ENCODE measurements around the gene C2orf68.
A peak's percentile ranks its signal among the peaks of the same experiment; 100 is the strongest.
"Not testable (repeated sequence)": the region's sequence is repeated elsewhere in the genome, so short reads cannot be mapped to it uniquely, and the experiment has no call there.

The C2orf68 gene

DNA sequence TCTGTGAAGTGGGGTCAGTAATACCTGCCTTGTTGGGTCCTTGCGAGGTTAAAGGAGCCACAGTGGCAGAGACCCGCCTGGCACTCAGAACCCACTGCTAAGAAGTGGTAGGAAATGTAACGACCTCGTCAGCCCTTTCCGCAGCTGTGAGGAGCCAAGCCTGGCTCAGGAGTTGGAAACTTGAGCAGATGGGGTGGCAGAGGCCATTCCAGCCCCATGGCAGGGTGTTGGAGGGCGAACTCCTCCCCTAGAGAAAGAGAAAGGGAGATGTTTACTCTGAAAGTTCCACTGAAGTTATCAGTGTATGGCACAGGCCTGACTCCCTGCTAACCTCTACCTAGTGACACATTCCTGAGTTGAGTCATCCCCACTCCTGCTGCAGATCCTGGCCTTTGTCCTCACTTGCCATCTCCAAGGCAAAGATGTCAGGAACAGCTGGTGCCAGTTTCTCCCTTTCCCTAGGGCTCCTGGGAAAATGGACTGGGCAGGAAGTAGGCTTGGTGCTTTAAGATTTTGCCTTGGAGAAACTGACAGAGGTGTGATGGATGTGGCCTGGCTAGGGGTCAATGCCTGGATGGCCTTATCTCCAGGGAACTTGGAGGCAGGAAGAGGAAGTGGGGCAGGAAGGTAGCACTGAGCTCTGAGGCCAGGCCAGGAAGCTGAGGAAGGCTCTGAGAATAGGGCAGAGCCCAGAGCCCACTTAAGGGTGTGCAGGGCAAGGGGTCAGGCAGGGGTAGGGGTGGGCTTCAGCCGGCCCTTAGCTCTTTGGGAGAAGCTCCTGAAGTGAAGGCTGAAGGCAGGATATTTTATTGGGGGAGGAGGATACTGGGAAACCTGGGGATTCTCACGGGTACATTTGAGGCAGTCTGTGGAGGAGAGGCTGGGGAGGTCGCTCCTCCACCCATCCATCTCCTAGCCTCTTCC lies 26.7 kb downstream of the C2orf68 start:
- FAIRE-seq (peak; percentile 74), DNase-seq (ENCODE audit: insufficient read length, low spot score) (no peak)

DNA sequence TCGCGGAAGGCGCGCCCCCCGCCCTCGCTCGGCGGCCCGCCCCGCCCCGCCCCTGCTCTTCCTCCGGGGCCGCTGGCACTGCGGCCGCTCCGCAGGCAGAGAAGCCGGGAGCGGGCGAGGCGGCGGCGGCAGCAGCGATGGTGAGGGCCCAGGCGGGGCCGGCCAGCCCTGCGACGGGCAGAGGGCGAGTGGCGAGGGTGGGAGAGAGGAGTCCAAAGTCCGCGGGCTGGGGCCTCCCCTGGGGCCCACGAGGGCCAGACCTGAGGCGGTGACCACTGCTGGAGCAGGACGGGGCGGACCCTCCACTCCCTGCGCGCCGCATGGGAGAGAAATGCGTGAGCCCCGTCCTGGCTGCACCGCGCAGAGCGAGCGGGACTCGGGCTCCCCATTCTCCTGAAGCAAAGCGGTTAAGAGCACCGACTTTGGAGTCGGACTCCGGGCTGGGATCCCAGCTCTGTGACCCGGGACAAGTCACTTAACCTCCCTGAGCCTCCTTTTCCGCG lies 27.5 kb downstream of the C2orf68 start, which contains the start of gene VAMP5:
Gene VAMP5 (plus strand): TSS at position 78 of the 503 bp plus-strand sequence. CDS start 60 bp downstream, at position 138.
- DNase-seq (ENCODE audit: insufficient read length, low spot score), result peak; percentile 66
- no peak for FAIRE-seq

DNA sequence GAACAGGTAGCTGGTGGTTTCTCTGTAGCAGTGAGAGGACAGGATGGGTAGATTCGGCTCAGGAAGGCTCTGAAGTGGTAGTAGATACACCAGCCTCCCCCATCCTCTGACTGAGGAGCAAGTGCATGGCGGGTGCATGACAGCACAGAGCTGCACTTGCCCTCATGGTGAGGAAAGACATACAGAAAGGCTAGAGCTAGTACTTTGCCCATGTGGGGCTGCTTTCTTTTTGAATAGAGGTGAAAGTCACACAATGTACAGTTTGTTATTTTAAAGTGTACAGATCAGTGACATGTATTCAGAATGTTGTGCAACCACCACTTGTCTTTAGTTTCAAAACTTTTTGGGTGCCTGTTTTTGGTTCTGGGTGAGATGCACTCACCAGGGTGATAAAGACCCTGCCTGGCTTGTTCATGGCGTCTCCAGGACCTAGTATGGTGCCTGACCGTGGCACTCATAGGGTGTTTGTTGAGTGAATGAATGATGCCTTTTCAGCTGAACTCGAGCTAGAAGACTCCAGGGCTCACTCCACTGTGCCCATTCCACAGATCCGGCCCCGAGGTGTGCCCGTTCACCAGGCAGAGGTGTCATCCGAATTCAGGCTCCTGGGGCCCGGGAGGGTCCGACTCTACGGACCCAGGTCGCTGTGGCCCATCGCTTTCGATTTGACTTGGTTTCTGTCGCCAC lies 28.1 kb downstream of the C2orf68 start:
- FAIRE-seq, result no peak
- DNase-seq (ENCODE audit: insufficient read length, low spot score), result no peak

DNA sequence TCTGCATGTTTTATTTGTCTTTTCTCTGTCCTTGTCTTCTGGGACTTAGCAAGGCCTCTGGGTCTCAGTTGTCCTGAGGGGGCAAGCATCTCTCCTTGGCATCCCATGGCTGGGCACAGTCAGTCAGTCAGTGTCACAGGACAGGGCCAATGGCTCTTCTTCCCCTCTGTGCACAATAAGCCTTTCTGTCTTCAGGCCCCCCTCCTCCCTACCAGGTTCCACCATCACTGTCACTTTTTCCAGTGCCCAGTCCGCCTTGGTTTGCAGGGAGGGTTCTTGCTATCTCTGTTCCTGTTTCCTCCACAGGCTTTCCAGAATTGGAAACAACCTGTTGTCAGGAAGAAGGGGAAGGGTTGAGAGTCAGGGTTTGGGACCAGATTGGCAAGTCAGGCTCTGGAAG lies 29.4 kb downstream of the C2orf68 start:
- DNase-seq (ENCODE audit: insufficient read length, low spot score), result no peak
- FAIRE-seq, result no peak

DNA sequence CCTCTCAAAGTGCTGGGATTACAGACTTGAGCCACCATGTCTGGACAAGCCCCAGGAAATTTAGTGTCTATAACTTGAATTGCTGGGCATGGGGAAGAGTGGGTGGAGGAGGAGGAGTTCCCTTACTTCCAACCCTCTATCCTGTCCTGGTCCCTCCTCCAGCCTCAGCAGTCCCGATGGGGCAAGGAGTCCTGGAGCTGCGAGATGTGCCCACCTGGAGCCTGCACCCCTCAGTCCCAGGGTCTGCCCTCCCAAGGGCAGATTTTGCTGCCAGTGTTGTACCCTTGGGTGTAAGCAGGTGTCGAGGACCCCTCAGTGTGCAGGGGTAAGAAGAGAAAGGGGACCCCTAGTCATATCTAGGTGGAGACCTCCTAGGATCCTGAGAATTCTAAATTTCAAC lies 31.7 kb downstream of the C2orf68 start:
- FAIRE-seq (no peak), DNase-seq (ENCODE audit: insufficient read length, low spot score) (no peak)

DNA sequence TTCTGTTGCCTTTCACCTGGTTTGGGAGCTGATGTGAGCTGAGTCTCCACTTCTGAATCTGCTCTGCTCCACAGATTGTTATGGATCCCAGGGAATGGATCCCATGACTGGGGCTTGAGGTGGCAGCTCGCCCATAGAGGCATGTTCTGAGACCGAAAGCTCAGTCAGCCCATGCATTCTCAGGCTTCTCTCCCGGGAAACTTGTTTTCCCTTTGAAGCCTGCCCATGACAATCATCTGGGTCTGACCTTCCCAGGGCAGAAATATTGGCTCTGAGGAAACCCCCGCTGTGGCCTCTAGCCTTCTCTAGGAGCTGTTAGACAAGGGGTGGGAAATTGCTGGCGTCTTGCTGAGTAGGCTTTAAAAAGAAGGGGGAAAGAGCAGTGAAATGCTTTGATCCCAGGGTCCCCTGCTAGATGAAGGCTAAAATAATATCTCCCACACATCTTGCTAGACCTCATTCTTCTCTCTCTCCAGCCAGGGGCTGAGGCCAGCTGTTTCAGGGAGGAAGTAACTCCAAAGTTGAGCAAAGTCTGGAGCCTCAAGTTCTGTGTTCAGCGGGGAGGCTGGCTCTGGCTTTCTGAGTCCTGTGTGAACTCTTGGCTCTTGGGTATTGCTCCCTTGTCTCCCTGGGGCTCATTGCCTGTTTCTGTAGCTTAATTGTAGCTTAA lies 32.5 kb downstream of the C2orf68 start:
- DNase-seq (ENCODE audit: insufficient read length, low spot score) (no peak), FAIRE-seq (peak; percentile 14)

DNA sequence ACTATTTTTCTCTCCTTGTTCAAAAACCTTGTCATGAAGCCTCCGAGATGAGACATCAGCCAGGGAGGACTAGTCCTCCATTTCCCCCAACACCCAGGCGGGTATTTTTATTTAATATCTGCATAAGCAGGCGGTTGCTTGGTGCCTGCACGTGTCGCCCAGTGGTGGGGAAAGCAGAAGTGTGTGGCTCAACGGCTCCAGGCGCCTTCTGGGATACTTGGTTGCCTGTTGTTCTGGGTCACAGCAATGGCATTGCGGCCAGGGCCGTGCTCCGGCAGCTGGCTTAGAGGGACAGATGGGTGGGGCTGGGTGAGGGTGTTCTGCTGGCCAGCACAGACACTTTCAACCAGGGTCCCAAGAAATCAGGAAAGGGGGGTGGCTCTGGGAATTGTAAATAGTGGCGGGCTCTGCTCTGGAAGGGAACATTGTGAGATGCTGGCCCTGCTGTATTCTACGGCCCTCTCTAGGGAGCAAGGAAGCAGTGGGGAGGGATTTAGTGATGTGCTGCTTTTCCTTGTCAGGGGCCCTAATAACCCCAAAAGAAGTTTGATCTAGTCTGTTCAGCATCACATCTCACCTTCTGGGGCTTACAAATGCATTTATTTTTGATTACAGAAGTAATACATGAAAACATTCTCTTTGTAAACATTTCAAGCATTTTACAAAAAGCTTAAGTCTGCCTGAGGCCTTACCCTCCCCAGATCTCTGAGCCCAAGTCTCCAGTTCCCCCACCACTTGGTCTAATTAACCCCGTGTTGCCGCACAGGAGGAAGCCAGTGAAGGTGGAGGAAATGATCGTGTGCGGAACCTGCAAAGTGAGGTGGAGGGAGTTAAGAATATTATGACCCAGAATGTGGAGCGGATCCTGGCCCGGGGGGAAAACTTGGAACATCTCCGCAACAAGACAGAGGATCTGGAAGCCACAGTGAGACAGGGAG lies 33.4 kb downstream of the C2orf68 start:
- FAIRE-seq (peak; percentile 70), DNase-seq (ENCODE audit: insufficient read length, low spot score) (no peak)

DNA sequence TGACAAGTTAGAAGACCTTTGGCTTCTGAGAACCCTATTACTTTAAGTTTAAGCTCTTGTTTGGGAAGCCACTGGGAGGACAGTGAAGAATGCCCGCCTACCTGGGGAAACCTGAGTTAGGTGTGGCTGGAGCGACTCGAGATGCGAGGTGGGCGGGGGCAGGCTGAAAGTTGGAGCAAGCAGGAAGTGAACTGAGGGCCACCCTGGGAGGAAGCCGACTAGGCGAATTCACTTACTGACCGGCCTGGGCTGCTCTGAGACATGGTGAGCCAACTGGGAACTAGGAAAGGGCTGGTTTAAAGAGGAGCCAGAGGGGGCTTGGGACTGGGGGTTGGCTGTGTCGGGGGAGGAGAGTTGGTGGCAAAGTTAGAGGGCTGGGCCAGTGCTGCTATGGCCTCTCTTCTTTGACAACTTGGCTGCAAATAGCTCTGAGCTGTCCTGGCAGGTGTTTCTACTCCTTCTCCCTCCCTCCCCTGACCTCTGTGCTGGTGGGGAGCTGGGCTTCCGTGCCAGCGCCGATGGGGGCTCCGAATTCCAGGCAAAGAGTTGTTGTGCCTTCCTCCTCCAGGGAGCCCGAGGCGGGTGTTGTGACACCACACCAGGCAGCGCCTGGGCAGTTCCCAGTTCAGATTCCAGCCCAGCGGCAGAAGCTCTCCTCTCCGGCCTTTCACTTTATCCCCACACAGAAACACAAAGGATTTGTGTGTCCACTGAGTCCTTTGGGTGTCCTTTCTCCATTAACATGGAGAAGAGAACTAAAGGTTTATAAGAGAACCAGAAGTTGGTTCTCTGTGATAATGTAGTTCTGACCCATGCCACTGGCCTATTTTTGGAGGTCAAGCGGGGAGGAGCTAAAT lies 34.3 kb downstream of the C2orf68 start, which contains the start of gene VAMP8:
Gene VAMP8 (plus strand): TSS at position 201 of the 857 bp plus-strand sequence. CDS start 61 bp downstream, at position 262.
- DNase-seq (ENCODE audit: insufficient read length, low spot score), result peak; percentile 69
- FAIRE-seq, result peak; percentile 91

DNA sequence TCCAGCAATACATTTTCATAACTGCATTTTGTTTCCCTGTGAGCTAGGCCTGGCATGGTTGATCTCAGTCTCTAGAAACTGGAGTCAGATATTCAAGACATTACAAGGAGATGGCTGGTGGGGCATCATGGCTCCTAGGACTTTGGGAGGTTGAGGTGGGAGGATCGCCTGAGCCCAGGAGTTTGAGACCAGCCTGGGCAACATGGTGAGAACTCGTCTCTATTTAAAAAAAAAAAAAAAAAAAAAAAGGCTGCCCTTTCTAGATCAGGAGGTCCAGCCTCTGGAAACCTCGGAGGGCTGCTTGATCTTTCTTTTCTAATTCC lies 34.8 kb downstream of the C2orf68 start:
- no peak for FAIRE-seq

DNA sequence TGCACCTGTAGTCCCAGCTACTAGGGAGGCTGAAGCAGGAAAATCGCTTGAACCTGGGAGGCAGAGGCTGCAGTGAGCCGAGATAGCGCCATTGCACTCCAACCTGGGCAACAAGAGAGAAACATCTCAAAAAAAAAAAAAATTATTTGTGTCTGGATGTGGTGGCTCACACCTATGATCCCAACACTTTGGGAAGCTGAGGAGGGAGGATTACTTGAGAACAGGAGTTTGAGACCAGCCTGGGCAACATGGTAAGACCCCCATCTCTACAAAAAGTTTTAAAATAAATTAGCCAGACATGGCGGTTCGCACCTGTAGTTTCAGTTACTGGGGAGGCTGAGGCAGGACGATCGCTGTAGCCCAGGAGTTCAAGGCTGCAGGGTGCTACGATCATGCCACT lies 36.1 kb downstream of the C2orf68 start:
- no peak for DNase-seq (ENCODE audit: insufficient read length, low spot score)
- FAIRE-seq, result no peak

More for the DNA sequence above, 34.8 kb downstream of the C2orf68 start:
- no peak for DNase-seq (ENCODE audit: insufficient read length, low spot score)

DNA sequence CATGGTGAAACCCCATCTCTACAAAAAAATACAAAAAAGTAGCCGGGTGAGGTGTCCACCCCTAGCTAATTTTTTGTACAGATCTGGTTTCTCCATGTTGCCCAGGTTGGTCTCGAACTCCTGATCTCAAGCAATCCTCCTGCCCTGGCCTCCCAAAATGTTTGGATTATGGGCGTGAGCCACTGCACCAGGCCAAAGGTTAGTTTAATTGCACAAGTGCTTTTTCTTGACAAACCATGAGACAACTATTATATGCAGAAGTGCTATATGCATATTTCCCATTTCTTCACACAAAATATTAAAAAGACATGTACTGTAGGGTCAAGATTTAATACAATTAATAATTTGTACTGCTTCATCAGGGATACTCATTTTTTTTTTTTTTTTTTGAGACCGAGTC lies 45.6 kb downstream of the C2orf68 start:
- no peak for FAIRE-seq
- no peak for DNase-seq (ENCODE audit: insufficient read length, low spot score)

DNA sequence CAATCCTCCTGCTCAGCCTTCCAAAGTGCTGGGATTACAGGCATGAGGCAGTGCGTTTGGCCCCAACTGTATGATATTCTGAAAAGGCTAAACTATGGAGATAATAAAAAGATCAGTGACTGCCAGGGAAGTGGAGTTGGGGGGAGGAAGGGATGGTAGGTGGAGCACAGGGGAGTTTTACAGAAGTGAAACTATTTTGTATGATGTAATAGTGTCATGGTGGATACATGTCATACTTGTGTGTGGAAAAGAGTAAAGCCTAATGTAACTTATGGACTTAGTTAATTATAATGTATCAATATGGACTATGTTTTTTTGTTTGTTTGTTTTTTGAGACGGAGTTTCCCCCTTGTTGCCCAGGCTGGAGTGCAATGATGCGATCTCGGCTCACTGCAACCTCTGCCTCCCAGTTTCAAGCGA lies 47.7 kb downstream of the C2orf68 start:
- no peak for FAIRE-seq
- no peak for DNase-seq (ENCODE audit: insufficient read length, low spot score)

DNA sequence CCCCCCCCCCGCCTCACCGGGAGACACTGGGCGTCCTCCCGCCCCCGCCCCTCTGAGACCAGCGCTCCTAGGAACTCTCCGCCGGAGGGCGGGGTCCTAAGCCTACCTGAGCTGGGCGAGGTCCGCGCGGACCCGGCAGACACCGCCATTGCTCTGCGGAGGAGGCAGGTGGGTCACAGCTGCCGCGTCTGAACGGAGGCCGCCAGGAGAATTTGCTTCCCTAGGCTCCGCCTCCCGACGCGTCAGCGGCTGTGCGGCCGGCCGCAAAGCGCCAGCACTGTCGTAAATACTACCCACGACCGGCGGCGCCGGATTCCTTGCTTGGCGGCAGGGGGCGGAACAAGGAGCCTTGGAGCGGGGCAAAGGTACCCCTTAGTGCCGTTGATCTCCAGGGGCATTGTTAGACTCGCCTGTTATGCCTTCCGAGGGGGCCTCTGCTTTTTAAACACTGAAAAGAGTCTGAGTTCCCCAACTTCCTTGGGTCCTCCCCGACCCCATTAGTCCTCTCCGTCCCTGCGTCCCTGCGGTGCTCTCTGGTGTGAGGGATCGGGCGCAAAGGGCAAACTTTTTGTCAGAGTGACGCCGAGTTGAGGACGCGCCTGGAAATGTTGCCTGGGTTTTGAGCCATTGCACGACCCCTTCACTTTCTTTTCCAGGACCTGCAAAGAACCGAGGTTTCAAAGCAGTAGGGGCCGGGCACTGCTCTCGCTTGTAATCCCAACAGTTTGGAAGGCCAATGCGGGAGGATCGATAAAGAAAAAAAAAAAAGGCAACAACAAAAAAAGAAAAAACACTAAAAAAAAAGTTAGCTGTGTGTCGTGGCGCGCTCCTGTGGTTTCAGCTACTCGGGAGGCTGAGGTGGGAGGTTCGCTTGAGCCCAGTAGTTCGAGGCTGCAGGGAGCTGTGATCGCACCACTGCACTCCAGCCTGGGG lies 50.3 kb downstream of the C2orf68 start, which contains the start of gene GGCX:
Gene GGCX (minus strand): TSS at position 214 of the 933 bp plus-strand sequence. CDS start 65 bp downstream, at position 149.
- FAIRE-seq, result peak; percentile 73
- DNase-seq (ENCODE audit: insufficient read length, low spot score), result peak; percentile 85

DNA sequence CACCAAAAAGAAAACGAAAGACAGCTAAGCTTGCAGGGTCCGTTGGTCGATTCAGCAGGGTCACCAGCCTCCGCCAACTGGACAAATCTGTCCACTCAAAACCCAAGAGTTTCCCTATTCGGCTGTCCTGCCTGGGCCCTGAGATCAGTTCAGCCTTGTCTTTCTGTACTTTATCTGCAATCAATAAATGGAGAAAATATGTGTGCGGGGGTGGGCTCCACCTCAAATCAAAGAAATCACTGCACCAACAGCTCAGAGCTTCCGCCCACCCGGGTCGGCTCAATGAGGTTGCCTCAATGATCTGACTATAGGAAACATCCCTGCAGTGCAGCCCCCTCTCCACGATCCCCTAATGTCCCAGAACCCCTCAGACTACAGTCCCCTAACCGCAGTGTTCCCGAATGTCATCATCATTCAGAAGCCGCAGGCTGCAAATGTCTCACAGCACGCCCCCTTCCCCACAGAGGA lies 51.0 kb downstream of the C2orf68 start:
- DNase-seq (ENCODE audit: insufficient read length, low spot score) (no peak), FAIRE-seq (no peak)

DNA sequence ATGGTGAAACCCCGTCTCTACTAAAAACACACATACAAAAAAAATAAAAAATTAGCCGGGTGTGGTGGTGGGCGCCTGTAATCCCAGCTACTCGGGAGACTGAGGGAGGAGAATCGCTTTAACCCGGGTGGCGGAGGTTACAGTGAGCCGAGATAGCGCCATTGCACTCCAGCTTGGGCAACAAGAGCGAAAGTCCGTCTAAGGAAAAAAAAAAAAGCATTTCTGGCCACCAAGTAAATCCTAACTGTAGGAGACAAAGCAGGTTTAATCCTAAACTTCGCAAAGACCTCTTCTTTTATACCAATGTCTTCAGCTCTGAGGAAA lies 51.5 kb downstream of the C2orf68 start:
- not testable (repeated sequence) for FAIRE-seq

DNA sequence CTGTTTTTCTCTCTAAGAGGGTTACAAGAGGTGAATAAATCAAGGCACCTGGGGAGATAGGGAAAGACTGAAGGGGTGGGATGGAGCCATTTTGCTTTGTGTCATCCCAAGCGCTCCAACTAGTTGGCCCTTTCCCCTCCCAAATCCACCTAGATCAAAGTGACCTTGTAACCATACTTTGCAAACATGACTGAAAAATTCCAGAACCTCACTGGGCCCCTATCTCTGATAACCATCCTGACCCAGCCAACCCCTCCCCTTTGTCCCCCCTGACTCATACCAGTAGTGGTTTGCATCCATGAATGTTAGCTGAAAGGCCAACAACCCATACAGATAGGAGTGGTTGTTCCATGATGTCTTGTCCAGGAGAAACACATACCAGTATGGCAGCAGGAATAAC lies 53.7 kb downstream of the C2orf68 start:
- DNase-seq (ENCODE audit: insufficient read length, low spot score), result no peak
- no peak for FAIRE-seq

More for the DNA sequence above, 51.5 kb downstream of the C2orf68 start:
- not testable (repeated sequence) for DNase-seq (ENCODE audit: insufficient read length, low spot score)

DNA sequence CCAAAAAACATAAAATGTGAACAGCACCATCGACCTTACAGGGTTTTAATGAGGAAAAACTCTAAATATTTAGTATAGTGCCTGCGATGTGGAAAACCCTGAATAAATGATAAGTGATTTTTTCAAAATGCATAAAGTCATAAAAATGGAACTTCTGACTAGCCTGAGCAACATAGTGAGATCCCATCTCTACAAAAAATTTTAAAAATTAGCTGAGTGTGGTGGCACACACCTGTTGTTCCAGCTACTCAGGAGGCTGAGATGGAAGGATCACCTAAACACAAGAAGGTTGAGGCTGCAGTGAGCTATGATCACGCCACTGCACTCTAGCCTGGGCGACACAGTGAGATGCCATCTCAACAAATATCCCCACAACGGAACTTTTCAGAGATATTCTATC lies 54.7 kb downstream of the C2orf68 start:
- DNase-seq (ENCODE audit: insufficient read length, low spot score), result no peak
- FAIRE-seq, result no peak

Data from GM19239 (cell line).